IPS DF 19.7 (cell line): ENCODE data around the gene RHBDL1.

Experiments used
- DNase-seq: peaks from one replicate; pipeline ENCODE4 v3.0.0-alpha.2; 2013; ENCODE audit warnings: low read depth, low spot score

The RHBDL1 gene

GRCh38 chr16:652454-653305 lies 22.8 kb upstream of the RHBDL1 start:
- no peak for DNase-seq

- no peak for DNase-seq
Measured at GRCh38 chr16:654034-654433, 21.4 kb upstream of the RHBDL1 start.

GRCh38 chr16:657487-657886 lies 18.0 kb upstream of the RHBDL1 start:
- DNase-seq: no peak

GRCh38 chr16:658679-659571 lies 16.5 kb upstream of the RHBDL1 start:
- DNase-seq: no peak

GRCh38 chr16:659618-660017 lies 15.9 kb upstream of the RHBDL1 start:
- no peak for DNase-seq

- no peak for DNase-seq
Measured at GRCh38 chr16:660132-660458, 15.4 kb upstream of the RHBDL1 start.

- no peak for DNase-seq
Measured at GRCh38 chr16:660459-661183, 14.8 kb upstream of the RHBDL1 start.

- DNase-seq: no peak
Measured at GRCh38 chr16:661184-661821, 14.2 kb upstream of the RHBDL1 start.

GRCh38 chr16:662095-662494 lies 13.4 kb upstream of the RHBDL1 start:
- DNase-seq: no peak

GRCh38 chr16:662597-662996 lies 12.9 kb upstream of the RHBDL1 start:
- no peak for DNase-seq

- DNase-seq: no peak
Measured at GRCh38 chr16:666572-666971, 8.9 kb upstream of the RHBDL1 start.

GRCh38 chr16:667113-667779 lies 8.2 kb upstream of the RHBDL1 start:
- no peak for DNase-seq

GRCh38 chr16:667780-668518 lies 7.5 kb upstream of the RHBDL1 start, which contains the start of gene RHOT2:
RHOT2 (plus strand) TSS chr16:668132; CDS start chr16:668200, 68 bp downstream.
- no peak for DNase-seq

GRCh38 chr16:668519-669171 lies 6.8 kb upstream of the RHBDL1 start:
- no peak for DNase-seq

- DNase-seq: no peak
Measured at GRCh38 chr16:669666-670065, 5.8 kb upstream of the RHBDL1 start.

- no peak for DNase-seq
Measured at GRCh38 chr16:670485-671352, 4.8 kb upstream of the RHBDL1 start.

GRCh38 chr16:671353-672131 lies 3.9 kb upstream of the RHBDL1 start:
- no peak for DNase-seq

GRCh38 chr16:672371-672770 lies 3.1 kb upstream of the RHBDL1 start:
- DNase-seq: no peak
